NCI-H2081 treated with DMSO at 0.1 percent for 48 hours (cell line): Measurements from ENCODE around the gene ZNF853.
"Not testable (repeated sequence)": the region's sequence is repeated elsewhere in the genome, so short reads cannot be mapped to it uniquely, and the experiment has no call there.

Experiments
- DNase-seq: peaks from one replicate; lab custom pipeline; 2025; lab: John Stamatoyannopoulos, UW

The ZNF853 gene

GRCh38 chr7:6652446-6653011, 37.1 kb downstream of the ZNF853 start:
- DNase-seq = no peak

GRCh38 chr7:6653071-6654003, 37.9 kb downstream of the ZNF853 start:
- DNase-seq = no peak

- DNase-seq = no peak
Observed at GRCh38 chr7:6654113-6654841, 38.9 kb downstream of the ZNF853 start.

DNA sequence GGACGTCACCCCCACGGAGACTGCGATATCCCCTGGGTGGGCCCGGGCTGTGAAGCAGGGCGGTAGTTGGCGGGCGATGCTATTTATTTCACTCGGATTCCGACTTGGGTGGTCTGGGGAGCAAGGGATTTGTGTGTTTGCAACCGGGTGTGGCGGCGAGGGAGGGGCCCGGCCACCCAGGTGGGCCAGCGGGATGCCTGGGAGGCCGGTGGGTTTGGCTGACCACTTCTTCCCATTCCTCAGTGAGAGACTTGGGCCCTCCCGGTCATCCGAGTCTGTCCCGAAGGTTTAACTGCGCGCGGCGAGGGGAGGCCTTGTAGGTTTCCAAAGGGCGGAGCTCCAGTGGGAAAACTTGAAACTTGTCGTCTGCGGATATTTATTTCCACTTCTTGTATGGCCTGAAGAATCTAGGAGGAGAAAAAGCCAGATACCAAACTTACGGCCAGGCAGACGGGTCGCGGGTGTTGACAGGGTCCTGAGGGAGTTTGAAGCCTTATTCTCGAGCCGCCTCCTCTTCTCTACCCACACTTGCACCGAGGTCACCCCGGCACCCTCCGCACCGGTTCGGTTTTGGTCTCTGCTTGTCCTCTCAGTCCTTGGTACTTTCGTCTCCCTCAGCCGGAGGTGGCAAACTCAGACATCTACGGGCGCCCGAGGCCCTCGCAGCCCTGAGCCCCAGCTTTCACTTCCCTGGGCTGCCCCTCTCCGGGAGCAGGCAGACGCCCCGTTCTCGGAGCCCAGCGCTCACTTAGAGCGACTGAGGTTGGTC, 39.6 kb downstream of the ZNF853 start:
- DNase-seq = no peak

DNA sequence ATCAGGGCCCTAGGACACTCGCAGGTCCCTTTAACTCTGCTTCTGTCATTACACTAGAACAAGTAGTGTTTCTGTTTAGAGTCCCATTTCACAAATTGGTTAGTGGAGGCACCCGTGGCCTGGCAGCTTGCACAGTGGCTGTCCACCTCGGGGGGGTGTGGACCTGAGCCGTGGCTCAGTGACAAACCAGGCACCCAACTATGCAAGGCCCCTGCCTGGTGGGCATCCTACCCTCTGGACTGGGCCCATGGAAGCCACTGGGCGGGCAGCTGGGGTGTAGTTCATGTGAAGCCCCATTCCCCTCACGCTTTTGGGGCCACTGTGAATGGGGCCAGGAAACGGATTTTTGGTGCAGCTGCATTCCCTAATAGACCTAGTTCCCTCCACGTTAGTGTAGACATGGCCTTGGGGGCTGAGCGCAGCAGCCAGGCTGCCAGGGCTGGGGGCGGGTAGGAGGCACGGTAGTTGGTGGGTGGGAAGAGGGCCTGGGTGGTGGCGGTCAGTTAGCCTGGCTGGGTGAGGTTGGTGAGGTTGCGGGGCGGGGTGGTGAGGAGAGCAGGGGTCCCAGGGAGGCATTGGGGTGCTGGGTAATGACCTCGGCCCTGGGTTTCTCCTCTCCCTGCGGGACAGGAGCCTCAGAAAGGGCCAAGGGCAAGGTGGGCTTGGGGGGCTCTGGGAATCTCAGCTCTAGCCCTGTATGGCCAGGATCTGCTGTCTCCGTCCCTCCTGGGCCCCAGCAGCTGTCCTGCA, 40.4 kb downstream of the ZNF853 start:
- DNase-seq = no peak

DNA sequence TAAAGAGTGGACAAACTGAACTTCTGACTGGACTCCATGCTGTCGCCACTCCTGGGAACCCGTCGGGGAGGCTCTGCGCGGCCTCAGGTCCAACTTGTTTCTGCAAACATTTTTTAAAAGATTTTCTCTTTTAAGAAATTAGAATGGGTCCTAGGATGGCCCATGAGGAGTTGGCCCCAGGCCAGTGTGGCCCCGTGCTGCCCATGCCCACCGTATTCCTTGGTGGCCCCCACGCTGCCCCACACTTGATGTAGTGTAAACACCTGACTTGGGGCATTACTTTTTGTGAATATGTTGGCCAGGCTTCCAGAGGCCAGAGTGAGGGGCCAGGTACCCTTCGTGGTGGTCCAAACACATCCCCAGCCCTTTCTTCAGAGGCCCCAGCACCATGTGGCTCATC, 41.0 kb downstream of the ZNF853 start:
- no peak for DNase-seq

GRCh38 chr7:6658618-6659345, 43.4 kb downstream of the ZNF853 start:
- DNase-seq = no peak

GRCh38 chr7:6670851-6671250, 55.4 kb downstream of the ZNF853 start:
- not testable (repeated sequence) for DNase-seq
